GM18858 (cell line): ENCODE measurements around the gene FILIP1.

Experiments
- ATAC-seq: cut with Tn5 transposase; IDR thresholded peaks from one replicate; pipeline ENCODE4 v1.9.1; 2021; ENCODE audit not compliant: unreplicated experiment

Gene FILIP1

DNA sequence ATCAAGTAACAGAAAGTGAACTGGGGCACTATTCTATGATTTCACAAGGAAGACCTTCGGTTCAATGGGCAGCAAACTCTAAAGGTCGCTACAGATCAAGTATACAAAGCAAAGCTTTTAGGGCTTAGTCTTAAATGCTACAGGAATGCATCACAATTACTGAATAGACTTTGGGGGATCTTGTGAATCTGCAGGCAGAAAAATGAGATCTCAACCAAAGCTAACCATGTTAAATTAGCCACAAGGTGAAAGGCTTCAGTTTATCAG, 111.0 kb downstream of the FILIP1 start:
- no peak for ATAC-seq

DNA sequence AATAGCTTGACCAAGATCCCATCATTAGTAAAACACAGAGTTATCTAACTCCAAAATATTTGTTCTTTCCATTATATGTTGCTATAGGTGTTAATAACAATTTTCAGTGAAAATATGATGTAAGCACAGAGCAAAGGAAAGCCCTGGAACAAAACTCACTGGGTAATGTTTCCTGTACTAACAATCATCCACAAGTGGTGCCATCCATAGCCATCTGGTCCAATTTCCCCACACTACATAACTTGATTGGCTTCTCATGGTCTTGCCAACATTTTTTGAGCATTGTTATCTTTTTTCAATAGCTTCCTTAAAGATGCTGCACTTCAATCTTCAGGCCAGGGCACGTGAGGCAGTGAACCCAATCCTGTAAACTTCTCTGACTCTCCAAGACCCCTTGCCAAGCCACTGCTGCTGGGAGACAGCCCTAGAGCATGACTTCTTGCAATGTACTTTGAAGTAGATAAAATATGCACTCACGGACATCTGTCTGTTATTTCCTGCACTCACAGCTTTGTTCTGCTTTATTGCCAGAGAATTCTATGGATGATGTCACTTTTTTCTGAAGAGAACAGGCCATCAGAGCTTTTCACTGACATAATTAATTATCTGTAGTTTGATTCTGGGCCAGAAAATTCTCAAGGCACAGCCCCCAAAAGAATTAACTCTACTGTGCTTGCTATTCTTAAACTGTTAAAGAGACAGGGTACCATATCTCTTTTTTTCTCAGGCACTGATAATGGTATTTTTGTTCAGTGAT, 111.5 kb downstream of the FILIP1 start:
- ATAC-seq: no peak

DNA sequence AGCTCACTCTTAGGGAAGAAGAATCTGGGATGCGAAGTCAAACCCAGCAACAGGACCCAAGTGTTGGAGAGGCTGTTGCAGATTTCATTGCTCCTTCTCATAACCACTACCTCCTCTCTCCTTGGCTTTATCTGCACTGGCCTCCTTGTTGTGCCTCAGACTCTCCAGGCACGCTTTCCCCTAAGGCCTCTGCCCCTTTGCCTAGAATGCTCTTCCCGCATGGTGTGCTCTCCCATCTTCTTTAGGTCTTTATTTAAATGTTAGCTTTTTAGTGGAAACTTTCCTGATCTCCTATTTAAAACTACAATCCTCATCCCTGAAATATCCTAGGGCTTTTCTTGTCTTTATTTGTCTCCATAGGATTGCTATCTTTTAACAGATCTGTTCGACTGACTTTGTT, 114.1 kb downstream of the FILIP1 start:
- ATAC-seq: no peak

DNA sequence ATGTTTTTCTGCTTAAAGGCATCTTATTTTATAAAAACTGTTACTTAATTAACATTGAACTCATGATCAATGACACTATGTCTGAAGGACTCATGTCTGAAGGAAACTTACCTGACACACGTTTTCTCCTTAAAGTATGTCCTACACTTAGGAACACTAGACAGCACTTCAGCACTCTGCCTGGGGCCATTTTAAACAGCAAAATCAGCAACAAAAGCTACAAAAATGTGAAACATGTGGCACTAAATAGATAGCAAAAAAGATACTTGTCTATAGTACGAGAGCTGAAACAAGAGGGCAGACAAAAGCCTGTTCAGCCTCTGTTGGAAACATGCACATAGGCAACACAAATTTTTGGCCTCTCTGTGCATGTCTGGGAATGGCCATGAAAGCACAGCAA, 115.5 kb downstream of the FILIP1 start:
- ATAC-seq: no peak

DNA sequence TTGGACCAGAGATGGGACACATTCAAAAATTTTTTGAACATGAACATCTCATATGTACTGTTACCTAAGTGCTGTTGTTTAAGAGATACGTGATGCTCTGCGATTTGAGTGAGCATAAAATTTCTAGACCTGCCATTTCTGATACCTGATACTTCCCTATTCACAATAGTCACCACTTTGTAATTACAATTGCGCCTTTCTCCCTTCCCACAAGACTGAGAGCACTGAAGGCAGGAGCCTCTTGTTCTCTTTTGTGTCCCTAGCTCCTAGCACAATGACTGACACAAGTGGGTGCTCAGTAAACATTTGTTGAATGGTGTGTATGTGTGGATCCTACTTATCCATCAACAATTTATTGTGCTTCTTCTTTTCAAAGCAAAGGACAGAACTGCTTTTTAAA, 116.2 kb downstream of the FILIP1 start:
- no peak for ATAC-seq

DNA sequence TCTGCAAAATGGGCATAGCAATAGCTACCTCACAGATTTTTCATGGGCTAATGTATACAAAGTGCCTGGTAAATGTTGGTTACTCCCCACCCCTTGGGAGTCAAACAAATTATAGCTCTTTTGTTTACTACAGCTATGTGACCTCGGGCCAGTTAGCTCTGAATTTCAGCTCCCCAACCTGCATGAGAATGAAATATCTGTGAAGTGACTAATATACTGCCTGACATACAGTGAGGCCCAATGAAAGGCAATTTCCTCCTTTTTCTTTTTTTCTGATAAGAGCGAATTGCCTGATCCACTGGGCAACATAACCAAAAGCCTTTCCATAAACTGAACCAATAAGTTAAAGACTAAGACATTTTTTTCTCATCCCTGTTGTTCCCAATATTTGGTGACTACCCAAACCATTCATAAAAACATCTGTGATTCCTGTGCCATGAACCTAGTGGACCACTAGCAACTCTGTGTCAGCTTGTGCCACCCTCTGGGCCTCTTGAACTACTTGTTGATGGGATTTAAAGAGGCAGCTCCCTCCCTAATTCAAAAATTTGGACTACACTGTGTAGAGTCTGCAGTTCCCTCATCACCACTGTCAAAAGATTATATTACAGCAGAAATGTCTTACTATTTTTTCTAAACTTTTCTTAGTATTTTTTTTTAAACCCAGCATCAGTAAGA, 117.1 kb downstream of the FILIP1 start:
- no peak for ATAC-seq

DNA sequence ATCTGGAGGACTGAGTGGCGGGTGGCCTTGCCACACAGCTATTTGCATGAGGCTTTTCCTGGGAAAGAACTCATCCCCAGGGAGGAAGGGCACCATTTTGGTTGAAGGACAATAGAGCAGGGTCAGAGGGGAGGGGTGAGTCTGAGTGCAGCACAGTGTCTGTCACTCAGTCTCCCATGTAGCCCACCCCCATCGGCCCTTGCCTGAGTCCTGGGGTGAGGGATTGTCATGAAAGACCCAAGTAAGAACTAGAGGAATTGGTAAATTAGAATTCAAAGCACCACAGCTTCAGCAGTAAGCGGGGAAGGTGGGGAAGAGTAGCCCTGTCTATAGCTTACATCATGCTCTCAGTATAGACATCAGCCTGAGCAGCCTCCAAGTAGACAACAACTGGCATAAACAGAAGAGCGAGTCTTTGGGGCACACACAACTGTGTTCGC, 118.6 kb downstream of the FILIP1 start:
- ATAC-seq: no peak

DNA sequence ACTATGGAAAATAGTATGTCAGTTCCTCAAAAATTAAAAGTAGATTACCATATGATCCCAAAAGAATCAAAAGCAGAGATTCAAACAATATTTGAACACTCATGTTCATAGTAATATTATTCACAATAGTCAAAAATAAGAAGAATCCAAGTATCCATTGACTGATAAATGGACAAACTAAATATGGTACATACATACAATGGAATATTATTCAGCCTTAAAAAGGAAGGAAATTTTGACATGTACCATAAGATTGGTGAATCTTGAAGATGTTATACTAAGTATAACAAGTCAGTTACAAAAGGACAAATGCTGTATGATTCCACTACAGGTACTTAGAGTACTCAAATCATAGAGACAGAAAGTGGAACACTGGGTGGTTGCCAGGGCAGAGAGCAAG, 120.7 kb downstream of the FILIP1 start:
- no peak for ATAC-seq

DNA sequence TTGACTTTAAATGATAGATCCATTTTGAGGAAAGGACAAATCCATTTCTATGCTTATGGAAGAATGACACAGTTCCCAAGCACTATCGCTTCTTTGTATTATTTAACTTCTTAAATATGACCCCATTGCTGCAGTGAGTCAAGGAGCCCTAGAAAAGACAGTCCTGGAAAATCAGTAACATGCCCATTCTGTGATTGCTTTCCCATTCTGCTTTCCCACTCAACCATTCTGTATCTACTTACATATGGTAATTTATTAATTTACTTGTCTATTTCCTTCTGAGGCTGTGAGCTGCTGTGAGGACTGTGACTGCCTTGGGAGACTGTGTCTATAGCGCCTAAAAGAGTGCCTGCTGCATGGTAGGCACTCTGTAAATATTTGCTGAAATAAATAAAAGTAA, 123.6 kb downstream of the FILIP1 start:
- no peak for ATAC-seq

DNA sequence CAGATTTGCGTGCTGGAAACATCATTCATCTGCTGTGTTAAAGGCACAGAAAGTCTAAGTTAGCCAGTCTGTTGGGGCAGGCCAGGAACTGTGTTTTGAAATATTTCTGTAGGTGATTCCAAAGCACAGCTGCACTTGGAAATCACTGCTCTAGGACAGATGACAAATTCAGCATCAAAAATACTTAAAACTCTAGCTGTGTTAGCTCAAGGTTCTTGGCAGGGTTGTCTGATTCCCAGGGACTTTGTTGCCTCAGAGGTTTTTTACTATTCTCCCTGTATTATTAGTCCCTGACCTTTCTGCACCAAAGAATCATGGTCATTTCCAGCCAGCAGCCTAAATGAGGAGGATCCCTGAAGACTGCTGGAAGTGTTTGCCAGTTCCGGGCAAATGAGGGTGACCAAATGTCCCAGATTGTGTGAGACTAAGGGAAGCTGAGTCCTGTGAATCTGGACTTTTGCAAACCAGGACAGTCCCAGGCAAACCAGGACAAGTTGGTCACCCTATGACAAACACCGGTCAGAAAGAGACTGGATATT, 124.7 kb downstream of the FILIP1 start:
- no peak for ATAC-seq

DNA sequence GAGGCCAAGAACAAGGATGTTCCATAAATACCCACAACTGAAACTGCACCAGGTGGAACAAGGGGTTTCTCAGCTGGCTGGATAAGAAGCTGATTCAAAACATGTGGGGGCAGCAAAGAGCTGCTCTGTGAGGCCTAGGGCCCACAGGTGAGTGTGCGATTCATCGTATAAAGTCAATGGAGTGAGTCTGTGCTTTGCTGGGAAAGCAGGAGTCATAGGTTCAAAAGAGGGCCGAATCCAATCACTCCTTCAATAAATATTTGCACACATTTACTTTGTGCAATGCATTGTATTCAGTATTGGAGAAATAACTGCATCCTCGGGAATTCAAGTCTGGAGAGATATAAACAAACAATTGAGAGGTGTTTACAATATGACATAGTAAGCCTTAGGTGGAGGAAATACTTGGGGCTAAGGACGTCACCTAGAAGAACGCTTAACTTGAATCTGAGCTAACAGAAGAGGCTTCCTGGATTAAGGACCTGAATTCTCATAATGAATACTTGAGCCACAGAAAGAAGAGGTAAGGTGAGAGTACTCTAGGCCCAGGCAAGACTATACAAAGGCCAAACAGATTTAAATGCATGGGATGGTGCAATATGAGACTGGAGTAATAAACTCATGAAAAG, 125.3 kb downstream of the FILIP1 start:
- ATAC-seq: no peak

DNA sequence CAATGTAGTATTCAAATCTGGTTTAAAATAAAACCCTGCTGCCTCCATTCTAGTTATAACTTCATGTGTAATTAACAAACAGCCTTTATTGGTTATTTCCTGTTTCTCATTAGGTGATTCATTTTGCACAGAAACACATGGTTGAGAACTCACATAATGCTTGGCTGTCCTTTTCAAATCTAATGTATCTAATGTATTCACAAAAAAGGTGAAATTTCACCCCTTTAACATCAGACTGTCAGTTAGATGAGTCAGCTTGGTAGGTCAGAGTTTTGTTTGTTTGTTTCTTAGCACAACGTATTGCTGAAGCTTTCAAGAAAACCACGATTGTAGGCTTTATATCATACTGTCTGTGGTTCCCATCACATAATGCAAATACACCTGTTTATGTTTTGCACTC, 130.3 kb downstream of the FILIP1 start:
- ATAC-seq: no peak

DNA sequence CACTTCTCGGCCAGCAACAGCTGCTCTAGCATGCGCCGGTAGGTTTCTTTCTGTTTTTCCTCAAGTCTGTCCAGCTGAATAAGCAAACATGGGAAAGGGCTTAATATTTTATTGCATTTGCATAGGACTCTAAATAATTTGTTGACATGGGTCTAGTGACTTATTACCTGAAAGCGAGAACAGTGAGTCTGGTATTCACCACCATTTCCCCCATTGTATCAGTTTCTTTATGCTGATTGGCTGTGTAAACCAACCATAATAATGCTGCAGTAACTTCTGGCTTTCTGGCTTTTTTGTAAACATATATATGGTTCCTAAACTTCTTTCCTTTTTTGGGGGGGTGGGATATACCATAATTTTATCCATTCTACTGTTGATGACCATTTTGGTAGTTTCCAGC, 140.0 kb downstream of the FILIP1 start:
- ATAC-seq: no peak

DNA sequence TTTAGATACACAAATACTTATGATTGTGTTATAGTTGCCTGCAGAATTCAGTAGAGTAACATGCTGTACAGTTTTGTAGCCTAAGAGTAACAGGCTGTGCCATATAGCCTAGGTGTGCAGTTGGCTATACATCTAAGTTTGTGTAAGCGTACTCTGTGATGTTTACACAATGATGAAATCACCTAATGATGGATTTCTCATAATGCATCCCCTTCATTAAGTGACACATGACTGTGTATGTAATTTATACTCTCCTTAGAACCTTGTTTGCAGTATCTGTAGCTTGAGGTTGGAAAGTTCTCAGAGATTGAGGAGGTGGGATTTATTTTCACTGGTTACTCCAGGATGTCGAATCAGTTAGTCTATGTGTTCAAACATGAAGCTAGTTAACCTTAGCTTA, 142.0 kb downstream of the FILIP1 start:
- no peak for ATAC-seq

DNA sequence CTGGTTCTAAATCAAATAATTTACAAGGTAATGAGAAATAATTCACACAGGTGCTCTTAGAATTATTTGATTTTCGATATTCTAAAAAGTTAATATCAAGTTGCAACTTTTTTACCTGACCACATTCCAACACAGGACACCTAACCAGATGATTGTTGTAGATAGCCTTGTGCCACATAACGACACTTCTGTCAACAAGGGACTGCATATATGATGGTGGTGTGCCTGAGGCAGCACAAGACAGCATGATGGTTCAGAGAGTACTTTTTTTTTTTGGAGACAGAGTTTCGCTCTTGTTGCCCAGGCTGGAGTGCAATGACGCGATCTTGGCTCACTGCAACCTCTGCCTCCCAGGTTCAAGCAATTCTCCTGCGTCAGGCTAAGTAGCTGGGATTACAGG, 142.8 kb downstream of the FILIP1 start:
- ATAC-seq: no peak

DNA sequence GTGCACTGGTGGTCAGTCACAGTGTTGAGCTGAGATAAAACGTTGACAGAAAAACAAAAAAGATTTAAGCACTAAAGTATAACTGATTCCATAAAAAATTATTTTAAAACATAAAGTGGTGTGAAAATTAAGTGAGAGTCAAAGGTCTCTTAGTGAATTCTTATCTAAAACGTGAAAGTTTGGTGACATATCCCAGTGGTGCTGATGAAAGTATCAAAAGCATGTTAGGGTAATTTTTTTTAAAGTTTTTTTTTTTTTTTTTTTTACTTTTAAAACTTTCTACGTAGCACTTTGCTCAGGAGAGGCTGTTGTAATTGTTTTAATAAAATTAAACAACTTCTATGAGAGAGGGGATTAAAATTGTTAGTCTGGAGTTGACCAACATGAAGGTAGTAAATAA, 143.4 kb downstream of the FILIP1 start:
- no peak for ATAC-seq

DNA sequence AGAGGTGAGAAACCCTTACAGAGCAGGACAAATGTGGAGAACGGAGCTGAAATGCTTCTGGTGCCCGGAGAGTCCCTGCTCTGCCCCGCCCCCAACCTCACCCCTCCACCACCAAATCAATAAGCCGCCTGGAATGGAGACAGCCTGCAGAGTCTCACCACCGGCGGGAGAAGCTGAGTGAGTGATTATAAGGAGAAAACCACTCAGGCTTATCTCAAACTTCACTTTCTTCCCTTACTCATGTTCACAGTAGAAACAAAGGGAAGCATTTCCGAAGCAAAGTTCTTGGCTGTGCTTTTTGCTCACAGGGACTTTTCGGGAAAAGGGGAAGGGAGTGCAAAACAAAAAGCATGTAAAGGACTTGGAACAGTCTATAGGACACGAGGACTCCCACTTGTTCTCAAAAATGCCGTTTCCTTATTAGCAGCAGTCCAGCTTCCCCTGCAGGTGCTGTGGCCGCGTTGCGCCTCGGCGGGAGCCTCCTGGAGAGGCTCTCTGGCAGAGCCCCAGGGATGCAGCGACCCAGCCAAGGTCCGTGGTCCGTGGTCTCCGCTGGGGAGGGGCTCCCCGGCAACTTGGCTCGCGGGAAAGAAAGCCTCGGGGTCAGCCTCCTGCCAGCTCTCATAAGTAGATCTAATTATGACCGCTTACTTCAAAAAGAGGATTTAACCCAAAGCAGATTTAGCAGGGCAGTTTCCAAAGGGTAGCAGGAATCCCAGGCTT, 144.2 kb downstream of the FILIP1 start:
- no peak for ATAC-seq

DNA sequence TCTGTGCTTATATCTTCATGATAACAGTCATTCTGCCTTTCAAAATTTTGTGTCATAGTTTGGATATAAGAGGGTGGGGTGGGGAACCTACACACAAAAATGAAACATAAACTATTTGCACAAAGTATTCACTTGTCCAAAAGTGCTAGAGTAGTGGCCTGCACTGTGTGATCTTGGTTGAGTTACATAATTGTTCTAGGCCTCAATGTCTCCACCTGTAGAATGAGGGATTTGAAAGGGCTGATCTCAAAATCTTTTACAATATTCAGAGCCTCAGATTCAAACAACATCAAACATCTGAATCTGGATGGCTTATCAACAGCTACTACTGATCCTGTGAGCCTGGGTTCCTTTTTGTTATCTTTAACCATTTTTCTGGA, 144.7 kb downstream of the FILIP1 start:
- no peak for ATAC-seq

DNA sequence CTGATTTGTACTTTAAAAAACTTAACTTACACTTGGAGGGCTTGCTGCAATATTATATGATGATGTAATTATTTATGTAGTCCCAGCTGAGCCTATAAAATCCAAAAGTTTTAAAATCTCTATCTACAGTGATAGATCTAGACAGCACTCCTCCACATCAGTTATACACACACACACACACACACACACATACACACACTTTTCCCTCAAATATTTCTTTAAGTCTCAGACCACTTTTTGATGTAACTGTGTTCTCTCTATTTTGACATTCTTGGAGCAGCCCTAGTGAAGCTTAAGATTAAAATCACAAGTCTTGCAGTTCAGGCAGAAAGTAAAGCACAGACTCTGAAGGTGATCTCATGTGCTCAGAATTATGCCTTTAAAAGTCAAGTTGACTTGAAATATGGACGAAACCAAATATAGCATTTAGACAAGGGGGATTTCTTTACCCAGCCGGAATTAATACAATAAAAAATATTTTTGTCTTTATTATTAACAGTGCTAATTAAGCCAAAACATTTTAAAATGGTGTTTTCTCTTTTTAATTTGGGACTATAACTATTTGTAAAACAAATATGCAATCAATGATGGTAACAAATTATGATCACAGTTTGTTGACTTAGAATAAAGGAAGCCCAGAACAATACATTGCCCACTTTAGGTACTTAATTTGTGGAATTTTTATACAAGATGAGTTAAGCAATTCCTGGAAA, 145.5 kb downstream of the FILIP1 start:
- no peak for ATAC-seq

DNA sequence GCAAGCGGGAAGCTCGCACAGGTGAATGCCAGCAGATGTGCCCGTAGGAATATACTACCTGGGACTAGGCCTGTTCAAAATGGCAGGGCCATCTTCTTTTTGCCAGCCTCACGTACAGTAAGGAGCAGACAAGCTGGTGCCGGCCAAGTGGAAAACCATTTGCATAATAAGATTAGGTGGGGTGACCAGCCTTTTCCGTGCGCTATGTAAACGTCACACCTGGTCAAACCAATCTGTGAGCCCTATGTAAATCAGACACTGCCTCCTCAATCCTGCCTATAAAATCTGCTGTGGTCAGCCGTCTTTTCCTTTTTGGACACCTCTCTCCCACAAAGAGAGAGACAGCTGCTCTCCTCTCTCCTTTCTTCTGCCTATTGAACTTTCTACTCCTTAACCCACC, 148.2 kb downstream of the FILIP1 start:
- ATAC-seq: no peak

DNA sequence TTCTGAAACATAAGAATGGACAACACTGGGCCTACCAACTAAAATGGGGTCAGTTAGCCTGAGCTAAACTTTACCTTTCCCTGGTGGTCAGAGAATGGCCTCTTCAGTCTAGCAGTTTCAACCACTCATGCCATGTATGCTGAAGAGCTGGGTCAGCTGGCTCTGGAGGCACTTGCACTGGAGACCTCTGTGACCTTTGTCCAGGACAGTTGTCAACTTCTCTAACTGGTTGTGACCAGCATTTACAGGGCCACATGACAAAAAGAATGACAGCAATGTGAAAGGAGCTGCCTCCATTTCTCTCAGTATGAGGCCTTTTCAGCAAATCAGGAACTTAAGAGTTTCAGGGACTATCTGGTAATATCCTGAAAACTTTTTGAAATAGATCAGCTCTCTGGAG, 149.1 kb downstream of the FILIP1 start:
- no peak for ATAC-seq
